Measurements from ENCODE around the gene TAAR1. TPM values are rescaled to one million over a fixed set of nuclear protein-coding genes. Genes with fewer than 3 reads are reported as not detected.

Gene TAAR1
- total and polyA plus RNA-seq, 7 donors, result not detected

GRCh38 chr6:132698608-132699007, 39.6 kb upstream of the TAAR1 start:
- Histone ChIP-seq H3K36me3 (no peaks in the 10 kb centered on the region), H3K4me3 (no peak overlapping the region), H3K4me1 (no peaks in the 10 kb centered on the region), H3K9me3 (peaks cover 0 to 8% (median 0%) of the 10 kb centered on the region in 4 donors), H3K27me3 (no peaks in the 10 kb centered on the region), H3K27ac (no peak overlapping the region)
- no peak for DNase-seq
- intact Hi-C loops (cut with DNase I), result no loop called here
- 17 to 63% methylated on average over 1 of the region's 1 CpG for WGBS, 2 donors
- TF ChIP-seq POLR2A (IDR thresholded peaks at IDR 0.05), result no peak
- TF ChIP-seq POLR2AphosphoS5 (IDR thresholded peaks at IDR 0.05), result no peak
- no peak for TF ChIP-seq CTCF (IDR thresholded peaks at IDR 0.05)
- no peak for TF ChIP-seq EP300 (IDR thresholded peaks at IDR 0.05)

DNA sequence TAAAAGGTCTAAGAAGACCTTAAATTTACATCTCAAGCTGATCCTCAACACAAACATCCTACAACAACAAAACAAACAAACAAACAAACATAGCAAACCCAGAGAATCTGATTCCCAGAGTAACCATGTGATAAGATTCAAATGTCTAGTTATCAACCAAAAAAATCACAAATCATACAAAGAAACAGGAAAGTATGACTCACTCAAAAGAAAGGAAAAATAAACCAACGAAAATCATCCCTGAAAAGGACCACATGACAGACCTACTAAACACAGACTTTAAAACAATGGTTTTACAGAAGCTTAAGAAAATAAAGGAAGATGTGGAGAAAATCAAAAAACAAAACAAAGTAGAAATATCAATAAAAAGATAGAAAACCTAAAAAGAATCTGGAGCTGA, 36.8 kb upstream of the TAAR1 start:
- no peak for TF ChIP-seq CTCF (IDR thresholded peaks at IDR 0.05)
- no peak for TF ChIP-seq EP300 (IDR thresholded peaks at IDR 0.05)
- TF ChIP-seq POLR2AphosphoS5 (IDR thresholded peaks at IDR 0.05), result no peak
- TF ChIP-seq POLR2A (IDR thresholded peaks at IDR 0.05), result no peak
- intact Hi-C loops (cut with DNase I), result no loop called here
- WGBS, 2 donors, result 30 to 41% methylated on average over 1 of the region's 1 CpG

GRCh38 chr6:132693478-132693877, 34.5 kb upstream of the TAAR1 start:
- TF ChIP-seq EP300 (IDR thresholded peaks at IDR 0.05), result no peak
- TF ChIP-seq CTCF (IDR thresholded peaks at IDR 0.05), result no peak
- no peak for TF ChIP-seq POLR2A (IDR thresholded peaks at IDR 0.05)
- TF ChIP-seq POLR2AphosphoS5 (IDR thresholded peaks at IDR 0.05), result no peak
- 51 to 61% methylated on average over 3 of the region's 3 CpGs for WGBS, 2 donors
- H3K27ac ChIP-seq, result no peak overlapping the region
- DNase-seq, result no peak
- peaks cover 0 to 8% (median 0%) of the 10 kb centered on the region in 4 donors for H3K9me3 ChIP-seq
- H3K4me3 ChIP-seq, result no peak overlapping the region
- H3K27me3 ChIP-seq, result no peaks in the 10 kb centered on the region
- intact Hi-C loops (cut with DNase I), result no loop called here
- no peaks in the 10 kb centered on the region for H3K36me3 ChIP-seq
- no peaks in the 10 kb centered on the region for H3K4me1 ChIP-seq

More for the DNA sequence above, 36.8 kb upstream of the TAAR1 start:
- H3K4me1 ChIP-seq, result no peaks in the 10 kb centered on the region
- H3K27ac ChIP-seq, result no peak overlapping the region
- no peak overlapping the region for H3K4me3 ChIP-seq
- peaks cover 0 to 8% (median 0%) of the 10 kb centered on the region in 4 donors for H3K9me3 ChIP-seq
- no peak for DNase-seq
- no peaks in the 10 kb centered on the region for H3K27me3 ChIP-seq
- H3K36me3 ChIP-seq, result no peaks in the 10 kb centered on the region

GRCh38 chr6:132690678-132691077, 31.7 kb upstream of the TAAR1 start:
- no peaks in the 10 kb centered on the region for H3K4me1 ChIP-seq
- TF ChIP-seq CTCF (IDR thresholded peaks at IDR 0.05) (no peak), POLR2A (IDR thresholded peaks at IDR 0.05) (no peak)

DNA sequence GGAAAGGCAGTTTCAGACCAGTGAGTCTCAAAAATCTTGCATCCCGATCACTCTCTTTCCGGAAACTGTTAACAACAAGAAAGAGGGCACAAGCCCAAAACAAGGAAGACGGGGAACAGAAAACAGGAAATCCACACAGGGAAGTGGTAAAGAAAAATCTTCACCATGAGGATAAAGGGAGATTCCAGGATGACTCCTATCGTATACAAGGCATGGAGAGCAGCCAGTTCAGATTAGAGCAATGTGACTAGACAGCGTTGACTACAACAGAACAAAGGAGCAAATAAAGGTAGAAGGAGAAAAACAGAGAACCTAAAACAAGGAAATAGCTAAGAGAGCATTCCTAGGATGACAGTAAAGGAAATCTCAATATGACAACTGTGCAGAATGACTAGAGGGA, 28.3 kb upstream of the TAAR1 start:
- WGBS, 2 donors, result 29 to 67% methylated on average over 5 of the region's 5 CpGs

More at GRCh38 chr6:132690678-132691077, 31.7 kb upstream of the TAAR1 start:
- H3K4me3 ChIP-seq, result no peak overlapping the region
- no peaks in the 10 kb centered on the region for H3K36me3 ChIP-seq
- no peaks in the 10 kb centered on the region for H3K27me3 ChIP-seq
- peaks cover 0 to 1% (median 0%) of the 10 kb centered on the region in 4 donors for H3K9me3 ChIP-seq
- H3K27ac ChIP-seq, result no peak overlapping the region
- no peak for DNase-seq
- intact Hi-C loops (cut with DNase I), result no loop called here
- WGBS, 2 donors, result 80 to 89% methylated on average over 4 of the region's 4 CpGs

More for the DNA sequence above, 28.3 kb upstream of the TAAR1 start:
- no peaks in the 10 kb centered on the region for H3K4me1 ChIP-seq
- H3K27me3 ChIP-seq, result no peaks in the 10 kb centered on the region
- no peak overlapping the region for H3K4me3 ChIP-seq
- no peaks in the 10 kb centered on the region for H3K9me3 ChIP-seq
- no peak for TF ChIP-seq EP300 (IDR thresholded peaks at IDR 0.05)
- no peak for TF ChIP-seq POLR2AphosphoS5 (IDR thresholded peaks at IDR 0.05)
- TF ChIP-seq CTCF (IDR thresholded peaks at IDR 0.05), result no peak
- TF ChIP-seq POLR2A (IDR thresholded peaks at IDR 0.05), result no peak
- H3K27ac ChIP-seq, result no peak overlapping the region
- intact Hi-C loops (cut with DNase I), result no loop called here
- H3K36me3 ChIP-seq, result no peaks in the 10 kb centered on the region
- DNase-seq, result no peak

Data from sigmoid colon (tissue), 7 donors.